ENCODE measurements around the gene GGA2.

GRCh38 chr16:23497543-23497868 is 12.8 kb downstream of the GGA2 start:
- no peak for TF ChIP-seq POLR2A (IDR thresholded peaks at IDR 0.05; ENCODE audit: extremely low read depth, insufficient read length)
- TF ChIP-seq, protein P1, sequence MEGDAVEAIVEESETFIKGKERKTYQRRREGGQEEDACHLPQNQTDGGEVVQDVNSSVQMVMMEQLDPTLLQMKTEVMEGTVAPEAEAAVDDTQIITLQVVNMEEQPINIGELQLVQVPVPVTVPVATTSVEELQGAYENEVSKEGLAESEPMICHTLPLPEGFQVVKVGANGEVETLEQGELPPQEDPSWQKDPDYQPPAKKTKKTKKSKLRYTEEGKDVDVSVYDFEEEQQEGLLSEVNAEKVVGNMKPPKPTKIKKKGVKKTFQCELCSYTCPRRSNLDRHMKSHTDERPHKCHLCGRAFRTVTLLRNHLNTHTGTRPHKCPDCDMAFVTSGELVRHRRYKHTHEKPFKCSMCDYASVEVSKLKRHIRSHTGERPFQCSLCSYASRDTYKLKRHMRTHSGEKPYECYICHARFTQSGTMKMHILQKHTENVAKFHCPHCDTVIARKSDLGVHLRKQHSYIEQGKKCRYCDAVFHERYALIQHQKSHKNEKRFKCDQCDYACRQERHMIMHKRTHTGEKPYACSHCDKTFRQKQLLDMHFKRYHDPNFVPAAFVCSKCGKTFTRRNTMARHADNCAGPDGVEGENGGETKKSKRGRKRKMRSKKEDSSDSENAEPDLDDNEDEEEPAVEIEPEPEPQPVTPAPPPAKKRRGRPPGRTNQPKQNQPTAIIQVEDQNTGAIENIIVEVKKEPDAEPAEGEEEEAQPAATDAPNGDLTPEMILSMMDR (IDR thresholded peaks at IDR 0.05; ENCODE audit: low read depth, low read length): no peak

Measured in NB4 (cell line).